GM18867 (cell line): ENCODE data around the gene PRKN.

ENCODE experiments used
- ATAC-seq: cut with Tn5 transposase; IDR thresholded peaks from one replicate; pipeline ENCODE4 v1.9.1; 2021; ENCODE audit warnings: mild to moderate bottlenecking, moderate library complexity; ENCODE audit not compliant: unreplicated experiment

The PRKN gene

GRCh38 chr6:161486361-161487216 lies 1241.0 kb downstream of the PRKN start:
- ATAC-seq, result no peak

GRCh38 chr6:161482517-161482858 lies 1245.1 kb downstream of the PRKN start:
- no peak for ATAC-seq

DNA sequence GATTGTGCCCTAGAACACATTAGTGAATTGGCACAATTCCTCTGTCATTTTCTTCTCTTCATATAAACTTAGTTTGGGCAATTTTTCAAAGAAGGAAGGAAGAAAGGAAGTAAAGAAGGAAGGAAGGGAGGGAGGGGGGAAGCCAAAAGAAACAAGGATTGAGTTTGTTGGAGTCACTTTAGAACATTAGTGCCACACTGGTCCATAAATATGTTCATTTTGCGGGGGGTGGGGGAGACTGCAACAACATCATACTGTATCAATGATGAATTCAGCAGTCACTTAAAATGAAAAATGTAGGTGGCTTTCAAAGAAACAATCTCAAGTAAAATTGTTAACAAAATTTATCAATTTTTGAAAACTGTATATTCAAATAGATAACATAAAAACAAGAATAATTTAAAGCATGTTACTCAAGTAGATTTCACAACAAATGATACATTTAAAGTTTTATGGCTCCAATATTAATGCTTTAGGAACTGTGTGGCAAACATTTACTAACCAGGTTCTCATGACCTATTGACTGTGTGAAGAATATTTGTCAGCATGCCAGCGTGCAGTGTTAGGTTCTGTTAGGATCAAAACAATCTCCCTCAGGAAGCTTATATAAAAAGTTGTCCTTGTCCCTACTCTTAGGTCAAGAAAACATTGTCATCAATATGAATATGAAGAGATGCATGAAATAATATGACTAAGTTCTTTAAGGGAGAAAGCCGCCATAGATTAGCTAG lies 1245.6 kb downstream of the PRKN start:
- no peak for ATAC-seq

DNA sequence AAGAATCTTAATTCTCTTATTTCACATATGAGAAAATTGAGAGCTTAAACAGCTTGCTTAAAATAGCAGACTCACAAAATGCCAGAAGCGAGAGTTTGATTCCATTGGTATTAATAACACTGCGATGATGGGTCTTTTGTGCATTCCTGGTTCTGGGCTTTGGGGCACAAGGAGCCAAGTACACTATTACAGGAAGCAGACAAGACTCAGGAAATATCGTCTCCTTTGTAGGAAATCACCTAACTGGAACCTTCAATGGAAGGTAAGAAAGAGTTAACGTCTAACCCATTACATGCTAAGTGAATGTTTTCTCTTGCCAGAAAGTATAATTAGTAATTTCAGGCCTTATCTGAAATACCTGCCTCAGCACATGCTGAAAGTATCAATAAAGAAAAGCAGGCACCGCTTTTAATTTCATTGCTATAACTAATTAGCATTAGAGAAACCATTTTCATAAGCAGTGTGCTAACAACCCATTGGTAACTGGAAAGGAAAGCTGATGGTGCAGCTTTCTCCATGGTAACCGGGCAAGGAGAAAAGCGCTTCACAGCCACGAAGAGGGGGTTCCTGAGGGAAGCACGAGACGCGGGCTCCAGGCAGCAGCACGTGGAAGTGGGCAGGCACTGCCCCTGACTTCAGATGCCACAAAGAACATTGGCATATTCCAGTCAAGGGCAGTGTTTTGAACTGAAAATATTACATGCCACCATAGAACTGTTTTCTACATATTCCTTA lies 1247.0 kb downstream of the PRKN start:
- ATAC-seq, result no peak

- ATAC-seq, result no peak
These were observed 1248.2 kb downstream of the PRKN start for GRCh38 chr6:161479376-161479775.

- no peak for ATAC-seq
These were observed 1249.6 kb downstream of the PRKN start for GRCh38 chr6:161477876-161478425.

GRCh38 chr6:161476711-161477110 lies 1250.9 kb downstream of the PRKN start:
- no peak for ATAC-seq

DNA sequence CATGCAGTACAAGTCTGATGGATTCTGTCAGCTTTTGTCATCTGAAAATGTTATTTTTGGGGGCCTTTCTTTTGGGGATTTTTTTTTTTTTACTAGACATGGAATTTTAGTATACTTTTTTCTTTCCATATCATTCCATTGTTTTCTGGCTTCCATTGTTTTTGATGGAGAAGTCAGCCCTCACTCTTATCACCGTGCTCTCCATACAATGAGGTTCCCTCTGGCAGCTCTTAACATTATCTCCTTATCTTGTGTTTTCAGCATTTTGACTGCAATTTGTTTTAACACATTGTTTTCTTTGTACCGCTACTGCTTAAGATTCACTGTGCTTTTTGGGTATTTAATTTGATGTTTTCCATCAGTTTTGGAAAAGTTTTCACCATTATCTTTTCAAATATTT lies 1262.2 kb downstream of the PRKN start:
- ATAC-seq, result no peak

GRCh38 chr6:161463071-161463470 lies 1264.5 kb downstream of the PRKN start:
- no peak for ATAC-seq

DNA sequence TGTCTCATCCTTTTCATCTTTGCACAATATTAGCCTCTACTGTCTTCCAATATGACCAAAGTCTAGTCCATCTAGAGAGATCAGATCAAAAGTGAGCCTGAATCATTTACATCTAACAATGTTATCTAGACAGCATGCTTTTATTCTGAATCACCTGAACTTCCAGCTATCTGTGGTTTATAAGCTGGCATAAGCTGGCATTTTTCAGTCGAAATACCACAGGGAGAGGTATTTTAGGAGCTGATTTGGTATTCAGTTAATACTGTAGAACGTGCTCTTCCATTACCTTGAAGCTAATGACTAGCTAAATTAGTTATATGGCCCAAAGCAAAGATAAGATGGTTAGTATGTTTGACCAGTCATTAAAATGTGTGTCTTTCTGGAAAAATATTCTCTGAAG lies 1265.4 kb downstream of the PRKN start:
- ATAC-seq, result no peak

DNA sequence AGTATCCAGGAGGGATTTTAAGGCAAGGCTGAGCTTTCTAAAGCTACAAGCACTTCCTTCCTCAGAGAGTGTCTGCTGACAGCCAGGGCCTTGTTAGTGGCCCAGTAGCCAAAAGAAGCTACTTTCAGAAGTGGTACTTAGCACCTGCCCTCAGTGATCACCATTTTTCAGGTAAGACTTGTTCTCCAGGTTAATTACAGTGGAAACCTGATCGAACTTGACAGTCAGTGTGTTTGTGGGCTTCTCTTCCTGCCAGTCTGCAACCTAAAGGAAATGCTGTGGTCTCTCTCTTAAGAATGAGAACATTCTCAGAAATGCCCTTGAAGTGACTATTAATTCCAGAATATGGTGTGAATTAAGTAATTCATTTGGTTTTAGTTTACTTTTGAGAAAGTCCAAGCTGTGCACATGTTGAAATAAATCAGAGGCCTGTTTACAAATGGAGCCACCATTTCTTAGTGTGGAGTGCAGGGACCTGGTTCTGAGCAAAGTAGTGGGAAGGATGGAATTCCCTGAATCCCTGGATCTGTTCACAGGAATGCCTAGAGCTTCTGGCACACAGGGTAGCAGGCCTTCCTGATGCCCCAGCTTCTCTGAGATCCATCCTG lies 1268.5 kb downstream of the PRKN start:
- ATAC-seq, result no peak

GRCh38 chr6:161458201-161458951 lies 1269.2 kb downstream of the PRKN start:
- ATAC-seq, result no peak

DNA sequence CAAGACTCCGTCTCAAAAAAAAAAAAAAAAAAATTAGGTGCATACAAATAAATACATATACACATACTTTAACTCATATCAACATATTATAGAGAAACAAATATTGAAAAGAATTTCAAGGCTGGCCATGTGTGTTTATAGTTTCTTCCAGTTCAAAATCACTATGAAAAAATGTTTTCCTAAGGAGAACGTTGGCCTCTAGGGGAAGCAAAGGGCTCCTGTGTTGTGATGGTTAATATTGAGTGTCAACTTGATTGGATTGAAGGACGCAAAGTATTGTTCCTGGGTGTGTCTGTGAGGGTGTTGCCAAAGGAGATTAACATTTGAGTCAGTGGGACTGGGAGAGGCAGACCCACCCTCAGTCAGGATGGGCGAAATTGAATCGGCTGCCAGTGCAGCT lies 1271.7 kb downstream of the PRKN start:
- ATAC-seq, result no peak

DNA sequence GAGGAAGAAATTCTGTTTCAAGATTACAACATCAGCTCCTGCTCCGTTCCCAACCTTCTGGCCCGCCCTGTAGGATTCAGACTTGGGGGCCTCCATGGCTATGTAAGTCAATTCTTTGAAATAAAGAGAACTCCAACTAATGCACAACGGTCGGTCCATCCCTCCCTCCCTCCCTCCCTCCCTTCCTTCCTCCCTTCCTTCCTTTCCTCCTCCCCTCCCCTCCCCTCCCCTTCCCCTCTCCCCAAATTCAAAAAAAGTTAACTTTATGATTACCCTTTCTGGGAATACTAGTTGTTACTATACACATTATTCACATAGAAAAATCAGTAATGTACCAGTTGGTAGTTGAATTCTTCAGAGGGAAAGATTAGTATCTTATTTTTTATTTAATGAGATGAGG lies 1274.0 kb downstream of the PRKN start:
- no peak for ATAC-seq

DNA sequence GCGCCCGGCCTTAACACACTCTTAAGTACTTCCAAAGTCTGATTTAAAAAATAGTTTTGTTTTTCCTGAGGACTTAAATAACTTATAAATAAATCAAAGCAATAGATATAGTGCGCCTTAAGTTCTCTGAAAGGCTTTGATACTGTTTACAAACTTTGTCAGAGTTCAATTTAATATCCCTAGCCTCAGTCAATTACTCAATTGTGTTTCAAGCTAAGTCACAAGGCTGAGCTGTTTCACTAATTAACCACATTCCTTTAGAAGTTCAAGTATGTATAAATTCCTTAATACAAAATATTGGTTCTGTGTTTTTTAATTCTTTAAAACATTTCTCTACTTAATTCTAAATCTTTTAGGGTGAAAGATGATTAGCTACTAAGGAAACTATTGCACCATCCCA lies 1275.3 kb downstream of the PRKN start:
- no peak for ATAC-seq

DNA sequence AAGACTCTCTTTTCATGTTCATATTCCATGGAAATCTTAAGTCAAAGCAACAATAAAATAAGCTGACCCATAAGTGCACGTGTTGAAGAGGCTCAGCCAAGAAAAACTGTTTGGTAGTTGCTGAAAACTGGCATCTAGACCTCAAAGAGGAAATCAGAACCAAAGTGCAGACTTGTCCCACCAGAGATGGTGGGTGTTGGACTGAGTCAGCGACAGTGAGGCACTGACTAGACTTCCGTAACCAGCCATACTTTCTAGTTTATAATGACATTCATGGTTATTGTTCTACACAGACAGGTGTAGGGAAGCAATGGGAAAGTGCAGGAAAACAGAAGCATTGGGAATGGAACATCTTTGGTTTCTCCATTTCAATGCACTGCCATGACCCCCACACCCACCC lies 1278.0 kb downstream of the PRKN start:
- no peak for ATAC-seq

- no peak for ATAC-seq
These were observed 1280.6 kb downstream of the PRKN start for GRCh38 chr6:161446949-161447348.

DNA sequence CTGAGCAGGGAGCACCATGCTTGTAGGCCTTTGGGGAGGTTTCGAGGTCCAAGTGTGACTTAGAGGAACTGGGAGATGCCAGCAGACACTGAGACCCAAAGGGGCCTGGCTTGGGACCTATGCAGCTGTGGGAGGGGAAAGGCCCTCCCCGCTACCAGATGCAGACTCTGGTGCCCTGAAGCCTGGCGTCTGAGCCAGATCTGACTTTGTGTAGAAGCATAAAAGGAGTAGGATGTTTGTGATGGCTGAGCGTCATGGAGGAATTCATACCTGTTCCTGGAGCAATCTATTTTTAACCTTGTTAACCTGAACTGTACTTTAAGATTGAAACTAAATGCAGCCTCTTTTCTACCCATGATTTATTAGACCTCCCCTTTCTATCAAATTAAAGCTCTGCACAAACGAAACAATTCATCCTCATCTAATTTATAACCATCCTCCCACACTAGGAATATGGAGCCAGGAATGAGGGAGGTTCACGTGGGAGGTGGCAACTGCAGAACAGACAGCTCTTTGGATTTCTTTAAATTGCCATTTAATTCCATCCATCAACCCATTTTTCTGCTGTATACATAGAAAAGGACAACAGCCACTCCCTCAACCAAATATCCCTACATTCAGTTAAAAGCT lies 1281.2 kb downstream of the PRKN start:
- no peak for ATAC-seq

GRCh38 chr6:161445021-161445799 lies 1282.4 kb downstream of the PRKN start:
- ATAC-seq, result no peak
